WTC11 (cell line): ENCODE results near the gene ELMO1. TPM values are rescaled to one million over a fixed set of nuclear protein-coding genes. Genes with fewer than 3 reads are reported as not detected.

Experiments used
- ATAC-seq: fragments of 200-7000 bp; cut with Tn5 transposase; 2 replicates; pipeline ENCODE4 v1.10.0; 2021; ENCODE audit warnings: mild to moderate bottlenecking, moderate library complexity
- CTCF ChIA-PET: fragments of 300-600 bp; sonication (Branson Sonifier 250); formaldehyde crosslinking; loops from one replicate; lab custom pipeline; 2021; ENCODE audit warnings: antibody characterized with exemption; lab: Charles Lee
- POLR2A ChIA-PET: fragments of 350-600 bp; sonication (Branson Sonifier 250); formaldehyde crosslinking; loops from one replicate; lab custom pipeline; 2021; ENCODE audit warnings: antibody characterized with exemption; lab: Charles Lee
- DNase-seq: peaks from one replicate; pipeline ENCODE4 v3.0.0; 2021; ENCODE audit warnings: low spot score
- H3K27ac Mint-ChIP-seq: 2 replicates; pipeline ENCODE4 v1.8.0; 2021; ENCODE audit warnings: mixed read lengths
- H3K27me3 Mint-ChIP-seq: 2 replicates; pipeline ENCODE4 v1.8.0; 2021; ENCODE audit warnings: low read depth, mild to moderate bottlenecking, moderate library complexity, mixed read lengths
- H3K36me3 Mint-ChIP-seq: 2 replicates; pipeline ENCODE4 v1.8.0; 2021; ENCODE audit warnings: mixed read lengths
- H3K4me1 Mint-ChIP-seq: 2 replicates; pipeline ENCODE4 v1.8.0; 2022; ENCODE audit warnings: mixed read lengths
- H3K4me3 Mint-ChIP-seq: 2 replicates; pipeline ENCODE4 v1.8.0; 2021; ENCODE audit warnings: mild to moderate bottlenecking, moderate library complexity, mixed read lengths
- H3K9me3 Mint-ChIP-seq: 2 replicates; pipeline ENCODE4 v1.8.0; 2021; ENCODE audit warnings: mixed read lengths
- ARID4B ChIP-seq: sonication (generic); formaldehyde crosslinking; IDR thresholded peaks from 2 replicates; pipeline ENCODE4 v1.8.0; 2023; ENCODE audit warnings: missing genetic modification reagents, mild to moderate bottlenecking, borderline replicate concordance
- CREB1 ChIP-seq: sonication (generic); formaldehyde crosslinking; IDR thresholded peaks from 2 replicates; pipeline ENCODE4 v1.8.0; 2023; ENCODE audit warnings: mild to moderate bottlenecking, missing genetic modification reagents
- JAZF1 ChIP-seq: fragments of 250-450 bp; sonication (Bioruptor Pico); IDR thresholded peaks from 2 replicates; pipeline ENCODE4 v1.9.0; 2021; ENCODE audit warnings: moderate library complexity, mild to moderate bottlenecking, inconsistent platforms
- MAX ChIP-seq: sonication (generic); formaldehyde crosslinking; IDR thresholded peaks from 2 replicates; pipeline ENCODE4 v1.8.0; 2022; ENCODE audit warnings: mild to moderate bottlenecking, missing genetic modification reagents
- NFE2L1 ChIP-seq: sonication (generic); formaldehyde crosslinking; IDR thresholded peaks from 2 replicates; pipeline ENCODE4 v1.8.1; 2023; ENCODE audit warnings: missing genetic modification reagents
- OVOL2 ChIP-seq: fragments of 250-450 bp; sonication (Bioruptor Pico); IDR thresholded peaks from 2 replicates; pipeline ENCODE4 v1.9.0; 2021; ENCODE audit warnings: mild to moderate bottlenecking, borderline replicate concordance
- RELA ChIP-seq: sonication (generic); formaldehyde crosslinking; IDR thresholded peaks from 2 replicates; pipeline ENCODE4 v1.8.1; 2022; ENCODE audit warnings: missing genetic modification reagents, mild to moderate bottlenecking, borderline replicate concordance
- SP1 ChIP-seq: sonication (generic); formaldehyde crosslinking; conservative IDR thresholded peaks from 2 replicates; pipeline ENCODE4 v1.8.1; 2022; ENCODE audit warnings: missing genetic modification reagents
- STAT6 ChIP-seq: sonication (generic); formaldehyde crosslinking; conservative IDR thresholded peaks from 2 replicates; pipeline ENCODE4 v1.8.1; 2023; ENCODE audit warnings: mild to moderate bottlenecking, low read depth, missing genetic modification reagents, moderate library complexity
- TEAD1 ChIP-seq: sonication (generic); formaldehyde crosslinking; IDR thresholded peaks from 2 replicates; pipeline ENCODE4 v1.8.0; 2022; ENCODE audit warnings: mild to moderate bottlenecking, missing genetic modification reagents
- USF1 ChIP-seq: sonication (generic); formaldehyde crosslinking; IDR thresholded peaks from 2 replicates; pipeline ENCODE4 v1.8.0; 2022; ENCODE audit warnings: mild to moderate bottlenecking, missing genetic modification reagents
- ZNF671 ChIP-seq: fragments of 250-450 bp; sonication (Bioruptor Pico); IDR thresholded peaks from 2 replicates; pipeline ENCODE4 v1.8.0; 2021; ENCODE audit warnings: mild to moderate bottlenecking
- total RNA-seq: library from RNA; stranded (reverse); gene quantifications from 3 replicates; pipeline ENCODE4 v1.2.3, GENCODE V29; 2021
- TF ChIP-seq, protein P1 (sequence below): fragments of 250-450 bp; sonication (Bioruptor Pico); IDR thresholded peaks from 2 replicates; pipeline ENCODE4 v1.9.0; 2021; ENCODE audit warnings: mild to moderate bottlenecking
- TF ChIP-seq, protein P2 (sequence below): sonication (generic); formaldehyde crosslinking; IDR thresholded peaks from 2 replicates; pipeline ENCODE4 v1.8.1; 2023; ENCODE audit warnings: mild to moderate bottlenecking, missing genetic modification reagents, moderate library complexity
- TF ChIP-seq, protein P3 (sequence below): sonication (generic); formaldehyde crosslinking; IDR thresholded peaks from 2 replicates; pipeline ENCODE4 v1.8.1; 2022; ENCODE audit warnings: missing genetic modification reagents, borderline replicate concordance
- TF ChIP-seq, protein P4 (sequence below): fragments of 200-600 bp; IDR thresholded peaks from 2 replicates; pipeline ENCODE4 v1.8.0; 2022; ENCODE audit warnings: antibody characterized with exemption

The ELMO1 gene
- total RNA-seq, 1 experiment from 2014 or later = 19.4 TPM

- Mint-ChIP-seq H3K27ac (no peak overlapping the region), H3K9me3 (peaks cover 13% of the 10 kb centered on the region; the same call in 1 of the 2 replicates)
- POLR2A ChIA-PET = no interaction called here
- TF ChIP-seq JAZF1 (CRISPR knock-in tag) (no peak), STAT6 (CRISPR knock-in tag) (no peak), MAX (CRISPR knock-in tag) (no peak), CREB1 (CRISPR knock-in tag) (no peak), SP1 (CRISPR knock-in tag) (no peak), OVOL2 (CRISPR knock-in tag) (no peak), TEAD1 (CRISPR knock-in tag) (no peak), ZNF671 (CRISPR knock-in tag) (no peak), RELA (CRISPR knock-in tag) (no peak), NFE2L1 (no peak), USF1 (CRISPR knock-in tag) (no peak), ARID4B (CRISPR knock-in tag) (no peak)
- TF ChIP-seq, protein P1, sequence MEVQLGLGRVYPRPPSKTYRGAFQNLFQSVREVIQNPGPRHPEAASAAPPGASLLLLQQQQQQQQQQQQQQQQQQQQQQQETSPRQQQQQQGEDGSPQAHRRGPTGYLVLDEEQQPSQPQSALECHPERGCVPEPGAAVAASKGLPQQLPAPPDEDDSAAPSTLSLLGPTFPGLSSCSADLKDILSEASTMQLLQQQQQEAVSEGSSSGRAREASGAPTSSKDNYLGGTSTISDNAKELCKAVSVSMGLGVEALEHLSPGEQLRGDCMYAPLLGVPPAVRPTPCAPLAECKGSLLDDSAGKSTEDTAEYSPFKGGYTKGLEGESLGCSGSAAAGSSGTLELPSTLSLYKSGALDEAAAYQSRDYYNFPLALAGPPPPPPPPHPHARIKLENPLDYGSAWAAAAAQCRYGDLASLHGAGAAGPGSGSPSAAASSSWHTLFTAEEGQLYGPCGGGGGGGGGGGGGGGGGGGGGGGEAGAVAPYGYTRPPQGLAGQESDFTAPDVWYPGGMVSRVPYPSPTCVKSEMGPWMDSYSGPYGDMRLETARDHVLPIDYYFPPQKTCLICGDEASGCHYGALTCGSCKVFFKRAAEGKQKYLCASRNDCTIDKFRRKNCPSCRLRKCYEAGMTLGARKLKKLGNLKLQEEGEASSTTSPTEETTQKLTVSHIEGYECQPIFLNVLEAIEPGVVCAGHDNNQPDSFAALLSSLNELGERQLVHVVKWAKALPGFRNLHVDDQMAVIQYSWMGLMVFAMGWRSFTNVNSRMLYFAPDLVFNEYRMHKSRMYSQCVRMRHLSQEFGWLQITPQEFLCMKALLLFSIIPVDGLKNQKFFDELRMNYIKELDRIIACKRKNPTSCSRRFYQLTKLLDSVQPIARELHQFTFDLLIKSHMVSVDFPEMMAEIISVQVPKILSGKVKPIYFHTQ = no peak
- TF ChIP-seq, protein P2, sequence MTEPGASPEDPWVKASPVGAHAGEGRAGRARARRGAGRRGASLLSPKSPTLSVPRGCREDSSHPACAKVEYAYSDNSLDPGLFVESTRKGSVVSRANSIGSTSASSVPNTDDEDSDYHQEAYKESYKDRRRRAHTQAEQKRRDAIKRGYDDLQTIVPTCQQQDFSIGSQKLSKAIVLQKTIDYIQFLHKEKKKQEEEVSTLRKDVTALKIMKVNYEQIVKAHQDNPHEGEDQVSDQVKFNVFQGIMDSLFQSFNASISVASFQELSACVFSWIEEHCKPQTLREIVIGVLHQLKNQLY = no peak
- TF ChIP-seq, protein P3, sequence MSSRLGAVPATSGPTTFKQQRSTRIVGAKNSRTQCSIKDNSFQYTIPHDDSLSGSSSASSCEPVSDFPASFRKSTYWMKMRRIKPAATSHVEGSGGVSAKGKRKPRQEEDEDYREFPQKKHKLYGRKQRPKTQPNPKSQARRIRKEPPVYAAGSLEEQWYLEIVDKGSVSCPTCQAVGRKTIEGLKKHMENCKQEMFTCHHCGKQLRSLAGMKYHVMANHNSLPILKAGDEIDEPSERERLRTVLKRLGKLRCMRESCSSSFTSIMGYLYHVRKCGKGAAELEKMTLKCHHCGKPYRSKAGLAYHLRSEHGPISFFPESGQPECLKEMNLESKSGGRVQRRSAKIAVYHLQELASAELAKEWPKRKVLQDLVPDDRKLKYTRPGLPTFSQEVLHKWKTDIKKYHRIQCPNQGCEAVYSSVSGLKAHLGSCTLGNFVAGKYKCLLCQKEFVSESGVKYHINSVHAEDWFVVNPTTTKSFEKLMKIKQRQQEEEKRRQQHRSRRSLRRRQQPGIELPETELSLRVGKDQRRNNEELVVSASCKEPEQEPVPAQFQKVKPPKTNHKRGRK = no peak
- TF ChIP-seq, protein P4, sequence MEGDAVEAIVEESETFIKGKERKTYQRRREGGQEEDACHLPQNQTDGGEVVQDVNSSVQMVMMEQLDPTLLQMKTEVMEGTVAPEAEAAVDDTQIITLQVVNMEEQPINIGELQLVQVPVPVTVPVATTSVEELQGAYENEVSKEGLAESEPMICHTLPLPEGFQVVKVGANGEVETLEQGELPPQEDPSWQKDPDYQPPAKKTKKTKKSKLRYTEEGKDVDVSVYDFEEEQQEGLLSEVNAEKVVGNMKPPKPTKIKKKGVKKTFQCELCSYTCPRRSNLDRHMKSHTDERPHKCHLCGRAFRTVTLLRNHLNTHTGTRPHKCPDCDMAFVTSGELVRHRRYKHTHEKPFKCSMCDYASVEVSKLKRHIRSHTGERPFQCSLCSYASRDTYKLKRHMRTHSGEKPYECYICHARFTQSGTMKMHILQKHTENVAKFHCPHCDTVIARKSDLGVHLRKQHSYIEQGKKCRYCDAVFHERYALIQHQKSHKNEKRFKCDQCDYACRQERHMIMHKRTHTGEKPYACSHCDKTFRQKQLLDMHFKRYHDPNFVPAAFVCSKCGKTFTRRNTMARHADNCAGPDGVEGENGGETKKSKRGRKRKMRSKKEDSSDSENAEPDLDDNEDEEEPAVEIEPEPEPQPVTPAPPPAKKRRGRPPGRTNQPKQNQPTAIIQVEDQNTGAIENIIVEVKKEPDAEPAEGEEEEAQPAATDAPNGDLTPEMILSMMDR = no peak
- TF ChIP-seq, all 79 proteins: peak for 0
- Mint-ChIP-seq H3K4me3 (no peak overlapping the region), H3K27me3 (no peaks in the 10 kb centered on the region), H3K4me1 (peaks cover 14% of the 10 kb centered on the region), H3K36me3 (peaks cover 16% of the 10 kb centered on the region)
- ATAC-seq (peak; percentile 46), DNase-seq (no peak)
- CTCF ChIA-PET = interaction anchor here (0.9 to 3.0 kb wide), 10 partner anchors 13 to 809 kb away, joined by 3 to 24 read pairs (median 4); no protein-coding TSS in a partner anchor
Observed at GRCh38 chr7:37201876-37202198, 246.8 kb downstream of the ELMO1 start.
